Cardiac muscle cell (in vitro differentiated cells and primary cell): ENCODE data around the gene TEDC1. TPM values are rescaled to one million over a fixed set of nuclear protein-coding genes. Genes with fewer than 3 reads are reported as not detected.

Experiments
- DNase-seq, 2 donors: peaks; one replicate each; pipeline versions ENCODE4 v3.0.0 to v3.0.0-alpha.2; 2010 to 2017; ENCODE audit warnings: low read depth in 1 of 2, low spot score in 1 of 2
- H3K27ac ChIP-seq: fragments of 200-600 bp; sonication (generic); 2 replicates; pipeline ENCODE4 v1.5.1; 2016
- H3K27me3 ChIP-seq: fragments of 200-600 bp; sonication (generic); 2 replicates; pipeline ENCODE4 v1.6.0; 2016; ENCODE audit warnings: control low read depth
- H3K36me3 ChIP-seq: fragments of 200-600 bp; sonication (generic); 2 replicates; pipeline ENCODE4 v1.5.1; 2016; ENCODE audit warnings: control low read depth
- H3K4me1 ChIP-seq: fragments of 200-600 bp; sonication (generic); 2 replicates; pipeline ENCODE4 v1.8.1; 2017; ENCODE audit warnings: low read depth, mild to moderate bottlenecking, mixed run types
- H3K4me3 ChIP-seq: fragments of 200-600 bp; sonication (generic); 2 replicates; pipeline ENCODE4 v1.5.1; 2016; ENCODE audit warnings: mild to moderate bottlenecking
- H3K9me3 ChIP-seq: fragments of 200-600 bp; sonication (generic); 2 replicates; pipeline ENCODE4 v1.5.1; 2017; ENCODE audit warnings: low read depth, mild to moderate bottlenecking, control low read depth
- CTCF ChIP-seq: IDR thresholded peaks from 2 replicates; pipeline ENCODE4 v1.5.1; 2012; ENCODE audit warnings: low read depth, mild to moderate bottlenecking, low read length
- polyA plus RNA-seq: library from polyadenylated mRNA; unstranded; fragments of >200 nt; fragmentation: Nextera tagmentation; extraction: Ambion mirVana; gene quantifications from 2 replicates; pipeline ENCODE4 v1.2.1, GENCODE V29; 2016
- total RNA-seq: library from RNA; depleted of rRNA; stranded (reverse); fragments of >200 nt; gene quantifications from 2 replicates; pipeline ENCODE4 v1.2.3, GENCODE V29; 2016

Gene TEDC1
- total and polyA plus RNA-seq, 2 experiments from 2014 or later, result 27.4 to 33.0 TPM

- Histone ChIP-seq H3K27ac (no peak overlapping the region), H3K4me3 (no peak overlapping the region), H3K36me3 (no peaks in the 10 kb centered on the region), H3K4me1 (no peaks in the 10 kb centered on the region), H3K27me3 (no peaks in the 10 kb centered on the region), H3K9me3 (no peaks in the 10 kb centered on the region)
- no peak for TF ChIP-seq CTCF
- DNase-seq, result no peak
These were observed 17.0 kb downstream of the TEDC1 start for GRCh38 chr14:105508069-105508468.

- H3K4me1 ChIP-seq, result no peaks in the 10 kb centered on the region
- no peak overlapping the region for H3K4me3 ChIP-seq
- no peak overlapping the region for H3K27ac ChIP-seq
- no peaks in the 10 kb centered on the region for H3K9me3 ChIP-seq
- no peaks in the 10 kb centered on the region for H3K27me3 ChIP-seq
- H3K36me3 ChIP-seq, result no peaks in the 10 kb centered on the region
- no peak for DNase-seq
- TF ChIP-seq CTCF, result no peak
These were observed 17.6 kb downstream of the TEDC1 start for GRCh38 chr14:105508601-105509000.

GRCh38 chr14:105517096-105517495, 26.1 kb downstream of the TEDC1 start:
- H3K4me3 ChIP-seq, result no peak overlapping the region
- no peak for TF ChIP-seq CTCF
- DNase-seq, result no peak
- no peak overlapping the region for H3K27ac ChIP-seq
- H3K27me3 ChIP-seq, result no peaks in the 10 kb centered on the region
- no peaks in the 10 kb centered on the region for H3K9me3 ChIP-seq
- no peaks in the 10 kb centered on the region for H3K36me3 ChIP-seq
- no peaks in the 10 kb centered on the region for H3K4me1 ChIP-seq

GRCh38 chr14:105519946-105520698, 29.1 kb downstream of the TEDC1 start:
- DNase-seq, result no peak
- Histone ChIP-seq H3K27ac (no peak overlapping the region), H3K4me1 (no peaks in the 10 kb centered on the region), H3K27me3 (no peaks in the 10 kb centered on the region), H3K4me3 (no peak overlapping the region), H3K9me3 (no peaks in the 10 kb centered on the region), H3K36me3 (no peaks in the 10 kb centered on the region)
- TF ChIP-seq CTCF, result no peak

GRCh38 chr14:105525326-105525725, 34.3 kb downstream of the TEDC1 start:
- Histone ChIP-seq H3K4me1 (no peaks in the 10 kb centered on the region), H3K36me3 (no peaks in the 10 kb centered on the region), H3K9me3 (no peaks in the 10 kb centered on the region), H3K4me3 (no peak overlapping the region), H3K27ac (no peak overlapping the region), H3K27me3 (no peaks in the 10 kb centered on the region)
- DNase-seq, result no peak
- TF ChIP-seq CTCF, result no peak
